Measurements from ENCODE around the gene KLHL4.
"Not testable (repeated sequence)": the region's sequence is repeated elsewhere in the genome, so short reads cannot be mapped to it uniquely, and the experiment has no call there.

The KLHL4 gene

DNA sequence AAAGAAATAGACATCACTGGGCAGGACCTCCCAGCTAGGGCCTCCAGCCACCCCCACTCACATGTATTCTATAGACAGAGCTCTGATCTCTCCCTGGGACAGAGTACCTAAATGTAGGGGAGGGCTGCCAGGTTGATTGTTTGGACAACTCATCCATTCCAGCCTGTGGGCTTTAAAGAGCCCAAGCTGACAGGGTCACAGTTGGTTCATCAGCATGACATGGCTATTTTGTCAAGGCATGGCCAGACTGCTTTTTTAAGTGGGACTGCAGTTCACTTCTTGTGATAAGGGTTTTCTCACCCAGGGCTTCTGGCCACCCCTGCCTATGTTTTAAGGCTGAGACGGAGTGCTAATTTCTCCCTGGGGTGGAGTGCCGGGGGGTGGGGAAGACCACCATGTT, 63.3 kb downstream of the KLHL4 start:
- no peak overlapping the region for H3K4me3 Mint-ChIP-seq
- no peak overlapping the region for H3K27ac Mint-ChIP-seq
- intact Hi-C loops (cut with micrococcal nuclease), result no loop called here
- no peaks in the 10 kb centered on the region for H3K27me3 Mint-ChIP-seq
- no peaks in the 10 kb centered on the region for H3K4me1 Mint-ChIP-seq (ENCODE audit: low read depth)
- H3K9me3 Mint-ChIP-seq, result no peaks in the 10 kb centered on the region
- no peaks in the 10 kb centered on the region for H3K36me3 Mint-ChIP-seq (ENCODE audit: low read depth)

DNA sequence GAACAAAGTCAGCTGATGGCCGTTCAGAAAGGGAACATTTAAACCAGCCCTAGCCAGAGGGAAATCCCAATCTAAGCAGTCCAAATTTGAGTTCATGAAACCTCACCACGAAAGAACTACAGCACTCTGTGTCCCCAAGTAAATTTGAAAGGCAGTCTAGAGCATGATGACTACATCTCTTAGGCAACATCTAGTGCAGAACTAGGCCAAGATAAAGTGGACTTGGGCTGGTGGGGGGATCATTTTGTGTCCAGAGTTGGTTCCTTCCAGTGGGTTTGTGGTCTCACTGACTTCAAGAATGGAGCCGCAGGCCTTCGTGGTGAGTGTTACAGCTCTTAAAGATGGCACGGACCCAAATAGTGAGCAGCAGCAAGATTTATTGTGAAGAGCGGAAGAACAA, 64.9 kb downstream of the KLHL4 start:
- no peak overlapping the region for H3K4me3 Mint-ChIP-seq
- no peaks in the 10 kb centered on the region for H3K4me1 Mint-ChIP-seq (ENCODE audit: low read depth)
- intact Hi-C loops (cut with micrococcal nuclease), result no loop called here
- H3K36me3 Mint-ChIP-seq (ENCODE audit: low read depth), result no peaks in the 10 kb centered on the region
- no peak overlapping the region for H3K27ac Mint-ChIP-seq
- no peaks in the 10 kb centered on the region for H3K27me3 Mint-ChIP-seq
- no peaks in the 10 kb centered on the region for H3K9me3 Mint-ChIP-seq

DNA sequence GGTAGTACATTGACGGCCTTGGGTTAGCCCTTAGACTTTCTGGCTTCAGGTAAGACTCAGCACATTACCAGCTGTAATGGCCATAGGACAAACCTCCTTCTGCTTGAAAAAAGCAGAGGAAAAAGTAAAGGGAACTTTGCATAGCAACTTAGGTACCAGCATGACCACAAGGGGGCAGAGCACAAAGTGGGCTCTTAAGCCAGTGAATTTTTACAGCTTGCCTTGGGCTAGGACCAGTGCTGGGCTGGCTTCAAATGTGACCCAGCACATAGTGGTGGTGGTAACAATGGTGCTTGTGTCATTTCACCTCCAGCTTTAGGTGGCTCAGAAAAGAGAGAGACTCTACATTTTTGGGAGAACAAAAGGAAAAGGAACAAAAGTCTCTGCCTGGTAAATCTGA, 66.1 kb downstream of the KLHL4 start:
- intact Hi-C loops (cut with micrococcal nuclease), result no loop called here
- H3K4me1 Mint-ChIP-seq (ENCODE audit: low read depth), result no peaks in the 10 kb centered on the region

DNA sequence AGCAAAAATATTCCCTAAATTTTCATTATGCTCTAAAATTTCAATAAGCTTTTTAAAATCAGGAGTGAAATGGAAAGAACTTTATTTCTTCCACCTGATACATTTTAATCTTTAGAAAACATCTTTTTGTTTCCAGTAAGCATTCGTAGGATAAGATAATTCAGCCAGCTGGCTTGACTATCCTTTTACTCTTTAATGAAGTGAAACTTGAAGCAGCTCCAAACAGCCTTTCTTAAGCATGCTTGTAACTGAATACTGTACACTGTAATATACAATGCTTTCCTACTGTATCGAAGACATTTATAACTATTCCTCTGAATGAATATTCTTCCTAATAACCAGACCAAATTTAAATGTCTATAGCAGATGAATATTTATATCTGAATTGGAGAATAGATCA, 98.8 kb downstream of the KLHL4 start:
- H3K27me3 Mint-ChIP-seq, result no peaks in the 10 kb centered on the region

More for the DNA sequence above, 66.1 kb downstream of the KLHL4 start:
- no peaks in the 10 kb centered on the region for H3K9me3 Mint-ChIP-seq
- H3K4me3 Mint-ChIP-seq, result no peak overlapping the region
- no peak overlapping the region for H3K27ac Mint-ChIP-seq
- no peaks in the 10 kb centered on the region for H3K27me3 Mint-ChIP-seq
- no peaks in the 10 kb centered on the region for H3K36me3 Mint-ChIP-seq (ENCODE audit: low read depth)

DNA sequence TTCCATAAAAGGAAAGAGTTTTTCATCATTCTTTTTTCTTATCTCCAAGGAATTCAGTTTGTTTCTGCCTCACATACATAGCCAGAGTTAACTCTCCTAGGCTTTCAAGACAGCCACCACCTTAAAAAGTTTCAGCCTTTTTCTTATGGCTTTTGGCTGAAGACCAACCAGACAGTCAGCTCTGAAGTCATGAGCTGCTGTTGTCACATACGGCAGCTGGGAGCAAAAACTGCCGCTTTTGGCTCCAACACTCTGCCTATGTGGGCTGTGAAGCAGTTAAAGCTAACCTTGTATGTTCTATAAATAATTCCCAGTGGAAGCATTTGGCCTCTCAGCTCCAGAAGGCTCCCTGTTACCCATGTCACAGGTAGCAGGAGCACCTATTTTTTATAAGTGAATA, 104.1 kb downstream of the KLHL4 start:
- Mint-ChIP-seq H3K27ac (no peak overlapping the region), H3K4me3 (no peak overlapping the region), H3K4me1 (ENCODE audit: low read depth) (no peaks in the 10 kb centered on the region), H3K9me3 (no peaks in the 10 kb centered on the region), H3K36me3 (ENCODE audit: low read depth) (no peaks in the 10 kb centered on the region), H3K27me3 (no peaks in the 10 kb centered on the region)
- intact Hi-C loops (cut with micrococcal nuclease), result no loop called here

More for the DNA sequence above, 98.8 kb downstream of the KLHL4 start:
- Mint-ChIP-seq H3K36me3 (ENCODE audit: low read depth) (no peaks in the 10 kb centered on the region), H3K9me3 (no peaks in the 10 kb centered on the region), H3K4me1 (ENCODE audit: low read depth) (no peaks in the 10 kb centered on the region), H3K27ac (no peak overlapping the region), H3K4me3 (no peak overlapping the region)
- intact Hi-C loops (cut with micrococcal nuclease), result no loop called here

DNA sequence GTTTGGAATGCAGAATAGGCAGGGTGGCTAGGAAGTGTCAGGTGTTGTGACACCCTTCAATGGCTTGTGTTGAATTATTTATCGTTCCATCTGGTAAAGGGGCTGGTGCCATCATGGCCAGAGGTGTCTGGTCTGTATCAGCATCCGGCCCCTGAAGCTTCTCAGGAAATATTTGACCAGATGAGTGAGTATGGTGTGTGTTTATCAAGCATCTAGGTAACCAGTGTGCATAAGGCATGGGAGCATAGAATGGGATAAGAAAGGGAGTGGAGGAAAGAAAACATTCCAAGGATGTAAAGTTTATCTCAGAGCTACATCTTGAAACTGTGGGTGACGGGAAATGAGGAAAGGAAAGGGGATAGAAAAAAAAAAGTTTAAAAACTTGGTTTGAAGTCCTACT, 109.4 kb downstream of the KLHL4 start:
- Mint-ChIP-seq H3K36me3 (ENCODE audit: low read depth) (no peaks in the 10 kb centered on the region), H3K4me1 (ENCODE audit: low read depth) (no peaks in the 10 kb centered on the region), H3K27ac (no peak overlapping the region), H3K4me3 (no peak overlapping the region), H3K27me3 (no peaks in the 10 kb centered on the region), H3K9me3 (no peaks in the 10 kb centered on the region)
- intact Hi-C loops (cut with micrococcal nuclease), result no loop called here

DNA sequence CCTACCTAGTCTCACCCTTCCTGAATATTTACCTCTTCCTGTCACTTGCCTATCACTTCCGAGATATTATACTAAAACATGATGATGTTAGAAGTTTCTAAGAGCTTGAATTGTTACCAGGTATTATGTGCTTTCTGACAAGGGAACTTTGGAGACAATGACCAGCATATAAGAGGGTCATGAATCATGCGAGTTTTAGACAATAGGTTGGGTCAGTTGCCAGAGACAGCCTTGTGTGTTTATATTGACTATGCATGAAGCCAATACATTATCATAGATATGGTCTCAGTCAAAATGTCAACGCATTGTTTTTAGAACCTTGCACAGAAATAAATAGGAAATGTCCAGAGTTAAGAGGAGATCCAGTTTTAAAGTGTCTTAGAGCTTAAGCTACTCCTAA, 116.8 kb downstream of the KLHL4 start:
- intact Hi-C loops (cut with micrococcal nuclease), result no loop called here
- H3K4me1 Mint-ChIP-seq (ENCODE audit: low read depth), result no peaks in the 10 kb centered on the region
- no peaks in the 10 kb centered on the region for H3K36me3 Mint-ChIP-seq (ENCODE audit: low read depth)

DNA sequence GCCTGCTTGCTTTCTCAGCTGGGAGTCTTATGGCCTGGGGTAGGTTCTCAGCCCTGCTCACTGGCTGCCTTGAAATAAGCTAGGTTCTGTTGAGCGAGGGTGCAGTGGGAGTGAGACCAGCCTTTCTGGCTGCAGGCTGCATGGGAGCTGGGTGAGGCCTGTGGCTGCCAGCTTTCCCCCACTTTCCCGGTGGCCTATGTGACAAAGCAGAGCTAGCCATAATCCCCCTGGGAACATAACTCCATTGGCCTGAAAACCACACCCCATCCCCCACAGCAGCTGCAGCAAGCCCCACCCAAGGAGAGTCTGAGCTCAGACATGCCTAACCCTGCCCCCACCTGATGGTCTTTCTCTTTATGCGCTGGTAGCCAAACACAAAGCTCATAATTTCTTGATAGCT, 118.9 kb downstream of the KLHL4 start:
- no peak overlapping the region for H3K4me3 Mint-ChIP-seq

More for the DNA sequence above, 116.8 kb downstream of the KLHL4 start:
- Mint-ChIP-seq H3K9me3 (no peaks in the 10 kb centered on the region), H3K4me3 (no peak overlapping the region), H3K27me3 (no peaks in the 10 kb centered on the region), H3K27ac (no peak overlapping the region)

DNA sequence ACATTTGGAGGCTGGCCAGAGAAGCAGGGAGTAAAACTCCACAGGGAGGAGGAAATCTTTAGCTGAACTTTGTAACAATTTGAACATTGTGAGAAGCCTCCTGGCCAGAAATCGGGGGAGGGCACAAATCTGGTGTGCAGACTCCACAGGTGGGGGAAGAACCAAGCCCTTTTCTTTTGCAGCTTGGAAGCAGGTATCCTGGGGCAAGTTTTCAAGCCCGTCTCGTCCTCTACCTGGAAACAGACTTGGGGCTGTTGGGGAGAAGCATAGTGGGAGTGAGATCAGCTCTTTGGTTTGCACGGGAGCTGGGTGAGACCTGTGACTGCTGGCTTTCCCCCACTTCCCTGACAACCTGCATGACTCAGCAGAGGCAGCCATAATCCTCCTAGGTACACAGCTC, 123.8 kb downstream of the KLHL4 start:
- H3K4me1 Mint-ChIP-seq (ENCODE audit: low read depth); H3K4me3 Mint-ChIP-seq; H3K36me3 Mint-ChIP-seq (ENCODE audit: low read depth); intact Hi-C loops (cut with micrococcal nuclease); H3K9me3 Mint-ChIP-seq; H3K27me3 Mint-ChIP-seq; H3K27ac Mint-ChIP-seq: not testable (repeated sequence)

More for the DNA sequence above, 118.9 kb downstream of the KLHL4 start:
- no peaks in the 10 kb centered on the region for H3K9me3 Mint-ChIP-seq
- no peak overlapping the region for H3K27ac Mint-ChIP-seq
- H3K36me3 Mint-ChIP-seq (ENCODE audit: low read depth), result no peaks in the 10 kb centered on the region
- intact Hi-C loops (cut with micrococcal nuclease), result no loop called here
- H3K27me3 Mint-ChIP-seq, result no peaks in the 10 kb centered on the region
- H3K4me1 Mint-ChIP-seq (ENCODE audit: low read depth), result no peaks in the 10 kb centered on the region

DNA sequence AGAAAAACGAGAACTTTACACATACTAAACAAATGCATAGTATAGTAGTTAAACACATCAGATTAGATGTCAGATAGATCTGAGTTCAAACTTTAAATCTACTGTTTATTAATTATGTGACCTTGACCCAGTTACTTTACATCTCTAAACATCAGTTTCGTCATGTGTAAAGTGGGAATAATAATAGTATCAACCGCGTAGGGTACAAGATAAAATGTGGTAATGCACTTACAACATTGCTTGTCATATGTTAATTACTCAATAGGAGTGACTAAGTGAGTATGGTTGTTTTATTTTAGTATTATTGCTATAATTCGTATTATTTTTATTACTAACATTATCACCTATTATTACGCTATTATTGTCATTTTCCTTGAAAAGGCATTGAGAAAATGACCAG, 144.2 kb downstream of the KLHL4 start:
- H3K36me3 Mint-ChIP-seq (ENCODE audit: low read depth), result no peaks in the 10 kb centered on the region
- H3K4me3 Mint-ChIP-seq, result no peak overlapping the region
- no peak overlapping the region for H3K27ac Mint-ChIP-seq
- no peaks in the 10 kb centered on the region for H3K27me3 Mint-ChIP-seq
- H3K9me3 Mint-ChIP-seq, result no peaks in the 10 kb centered on the region
- H3K4me1 Mint-ChIP-seq (ENCODE audit: low read depth), result no peaks in the 10 kb centered on the region
- intact Hi-C loops (cut with micrococcal nuclease), result no loop called here

DNA sequence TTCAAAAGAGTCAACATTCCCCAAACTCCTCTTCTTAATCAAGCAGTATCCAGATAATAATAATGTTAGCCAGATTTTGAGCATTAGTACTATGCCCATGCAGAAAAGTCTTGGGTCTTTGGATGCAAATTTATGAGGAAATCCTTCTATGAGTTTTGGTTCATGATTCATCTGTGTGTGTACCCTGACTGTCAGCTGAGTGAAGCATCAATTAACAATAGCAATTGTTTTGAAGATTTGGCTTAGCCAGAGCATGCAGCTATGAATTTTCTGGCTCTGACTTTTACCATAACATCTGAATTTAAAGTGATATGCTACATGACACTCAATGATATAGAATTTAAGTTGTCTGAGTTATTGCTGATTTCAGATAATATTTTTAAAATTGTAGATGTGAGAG, 145.8 kb downstream of the KLHL4 start:
- no peak overlapping the region for H3K4me3 Mint-ChIP-seq
- H3K4me1 Mint-ChIP-seq (ENCODE audit: low read depth), result no peaks in the 10 kb centered on the region
- H3K27ac Mint-ChIP-seq, result no peak overlapping the region
- H3K9me3 Mint-ChIP-seq, result no peaks in the 10 kb centered on the region
- intact Hi-C loops (cut with micrococcal nuclease), result no loop called here
- no peaks in the 10 kb centered on the region for H3K27me3 Mint-ChIP-seq
- no peaks in the 10 kb centered on the region for H3K36me3 Mint-ChIP-seq (ENCODE audit: low read depth)

DNA sequence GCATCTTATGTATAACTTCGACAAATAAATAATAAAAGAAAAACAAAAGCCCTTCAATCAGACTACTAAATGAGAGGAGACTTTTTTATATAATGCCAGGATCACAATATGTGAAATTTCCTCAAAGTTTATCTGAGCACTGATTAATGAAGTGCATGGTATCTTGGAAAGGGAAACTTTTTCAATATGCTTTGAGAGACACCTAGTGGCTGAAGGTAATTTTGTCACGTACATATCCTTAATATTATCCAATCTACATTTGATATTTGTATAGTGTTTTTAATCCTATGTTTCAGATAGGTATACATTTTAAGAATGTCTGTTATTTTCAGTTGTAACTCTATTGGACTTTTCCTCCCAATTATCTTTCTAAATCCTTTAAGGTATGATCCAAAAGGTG, 146.8 kb downstream of the KLHL4 start:
- no peaks in the 10 kb centered on the region for H3K4me1 Mint-ChIP-seq (ENCODE audit: low read depth)
- no peaks in the 10 kb centered on the region for H3K9me3 Mint-ChIP-seq
- H3K27me3 Mint-ChIP-seq, result no peaks in the 10 kb centered on the region
- H3K36me3 Mint-ChIP-seq (ENCODE audit: low read depth), result no peaks in the 10 kb centered on the region
- no peak overlapping the region for H3K4me3 Mint-ChIP-seq
- H3K27ac Mint-ChIP-seq, result no peak overlapping the region
- intact Hi-C loops (cut with micrococcal nuclease), result no loop called here

DNA sequence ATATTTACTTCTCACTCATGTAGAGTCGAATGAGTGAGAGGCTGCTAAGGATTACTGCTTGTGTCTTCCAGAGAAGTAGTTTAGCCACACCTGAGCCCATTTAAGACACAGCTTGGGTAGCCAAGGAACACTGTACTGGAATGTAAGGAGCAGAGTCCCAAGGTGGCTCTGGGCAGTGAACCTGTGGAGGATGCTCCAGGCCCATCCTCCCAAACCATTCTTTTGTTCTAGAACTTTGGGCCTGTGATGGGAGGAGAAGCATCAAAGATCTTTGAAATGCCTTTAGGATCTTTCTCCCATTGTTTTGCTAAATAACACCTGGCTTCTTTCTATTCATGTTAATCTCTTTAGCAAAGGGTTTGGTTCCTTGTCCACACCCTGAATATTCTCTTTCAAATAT, 162.2 kb downstream of the KLHL4 start:
- intact Hi-C loops (cut with micrococcal nuclease), result no loop called here
- H3K36me3 Mint-ChIP-seq (ENCODE audit: low read depth), result no peaks in the 10 kb centered on the region

DNA sequence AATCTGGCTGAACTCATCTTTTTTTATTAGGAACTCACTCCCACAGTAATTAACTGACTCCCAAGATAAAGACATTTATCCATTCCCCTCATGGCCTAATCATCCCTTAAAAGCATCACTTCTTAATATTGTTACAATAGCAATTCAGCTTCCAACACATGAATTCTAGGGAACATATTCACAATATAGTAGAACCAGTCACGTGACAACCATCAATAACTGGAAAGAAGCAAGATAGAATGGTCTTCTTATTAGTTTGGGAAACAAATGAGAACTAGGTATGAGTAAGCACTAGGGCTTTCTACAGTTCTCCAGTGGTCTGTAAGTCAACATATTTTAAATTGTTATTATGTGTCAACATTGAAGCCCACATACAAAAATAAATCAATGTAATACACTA, 170.1 kb downstream of the KLHL4 start:
- intact Hi-C loops (cut with micrococcal nuclease), result no loop called here
- peaks cover 9% of the 10 kb centered on the region for H3K9me3 Mint-ChIP-seq
- no peaks in the 10 kb centered on the region for H3K36me3 Mint-ChIP-seq (ENCODE audit: low read depth)
- H3K4me3 Mint-ChIP-seq, result no peak overlapping the region
- no peak overlapping the region for H3K27ac Mint-ChIP-seq
- H3K4me1 Mint-ChIP-seq (ENCODE audit: low read depth), result no peaks in the 10 kb centered on the region
- H3K27me3 Mint-ChIP-seq, result no peaks in the 10 kb centered on the region

More for the DNA sequence above, 162.2 kb downstream of the KLHL4 start:
- Mint-ChIP-seq H3K4me3 (no peak overlapping the region), H3K27me3 (no peaks in the 10 kb centered on the region), H3K27ac (no peak overlapping the region), H3K4me1 (ENCODE audit: low read depth) (no peaks in the 10 kb centered on the region), H3K9me3 (no peaks in the 10 kb centered on the region)

DNA sequence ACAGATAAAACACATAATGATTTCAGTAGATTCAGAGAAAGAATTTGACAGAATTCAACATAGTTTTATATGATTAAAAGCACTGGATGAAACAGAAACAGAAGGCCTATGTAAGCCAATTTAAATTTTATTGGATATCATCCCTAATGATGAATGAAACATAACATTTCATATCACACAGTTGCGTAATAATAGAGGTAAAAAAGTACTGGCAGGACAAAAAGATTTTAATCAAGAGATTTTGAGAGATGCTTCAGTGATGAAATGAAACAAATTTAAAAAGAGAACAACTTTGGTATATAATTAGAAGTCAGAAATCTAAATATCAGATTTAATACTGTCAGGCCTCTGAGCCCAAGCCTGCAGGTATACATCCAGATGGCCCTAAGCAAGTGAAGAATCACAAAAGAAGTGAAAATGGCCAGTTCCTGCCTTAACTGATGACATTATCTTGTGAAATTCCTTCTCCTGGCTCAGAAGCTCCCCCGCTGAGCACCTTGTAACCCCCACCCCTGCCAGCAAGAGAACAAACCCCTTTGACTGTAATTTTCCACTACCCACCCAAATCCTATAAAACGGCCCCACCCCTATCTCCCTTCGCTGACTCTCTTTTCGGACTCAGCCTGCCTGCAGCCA, 170.6 kb downstream of the KLHL4 start:
- H3K4me1 Mint-ChIP-seq (ENCODE audit: low read depth); H3K9me3 Mint-ChIP-seq; H3K4me3 Mint-ChIP-seq; H3K27ac Mint-ChIP-seq; H3K36me3 Mint-ChIP-seq (ENCODE audit: low read depth); H3K27me3 Mint-ChIP-seq; intact Hi-C loops (cut with micrococcal nuclease): not testable (repeated sequence)

Measured in dendritic cell treated with granulocyte-macrophage colony-stimulating factor and Interleukin-4, amounts not matched to agents 40 ng/mL and 50 ng/mL, for 4 days (primary cell).